HFF-Myc (cell line): ENCODE results near the gene SRRT.
A peak's percentile ranks its signal among the peaks of the same experiment; 100 is the strongest.

Source experiments
- DNase-seq: peaks from one replicate; pipeline ENCODE4 v3.0.0-alpha.2; 2011; ENCODE audit warnings: low read depth; ENCODE audit errors: extremely low read depth
- H3K4me3 ChIP-seq: replicated peaks from 2 replicates; pipeline ENCODE4 v1.5.1; 2011; ENCODE audit warnings: low read depth, mild to moderate bottlenecking, control low read depth, low read length
- TF ChIP-seq, protein P1 (sequence below): IDR thresholded peaks from 2 replicates; pipeline ENCODE4 v1.5.1; 2012; ENCODE audit warnings: mild to moderate bottlenecking, low read depth, low read length, control low read depth; ENCODE audit errors: missing control alignments

SRRT gene

DNA sequence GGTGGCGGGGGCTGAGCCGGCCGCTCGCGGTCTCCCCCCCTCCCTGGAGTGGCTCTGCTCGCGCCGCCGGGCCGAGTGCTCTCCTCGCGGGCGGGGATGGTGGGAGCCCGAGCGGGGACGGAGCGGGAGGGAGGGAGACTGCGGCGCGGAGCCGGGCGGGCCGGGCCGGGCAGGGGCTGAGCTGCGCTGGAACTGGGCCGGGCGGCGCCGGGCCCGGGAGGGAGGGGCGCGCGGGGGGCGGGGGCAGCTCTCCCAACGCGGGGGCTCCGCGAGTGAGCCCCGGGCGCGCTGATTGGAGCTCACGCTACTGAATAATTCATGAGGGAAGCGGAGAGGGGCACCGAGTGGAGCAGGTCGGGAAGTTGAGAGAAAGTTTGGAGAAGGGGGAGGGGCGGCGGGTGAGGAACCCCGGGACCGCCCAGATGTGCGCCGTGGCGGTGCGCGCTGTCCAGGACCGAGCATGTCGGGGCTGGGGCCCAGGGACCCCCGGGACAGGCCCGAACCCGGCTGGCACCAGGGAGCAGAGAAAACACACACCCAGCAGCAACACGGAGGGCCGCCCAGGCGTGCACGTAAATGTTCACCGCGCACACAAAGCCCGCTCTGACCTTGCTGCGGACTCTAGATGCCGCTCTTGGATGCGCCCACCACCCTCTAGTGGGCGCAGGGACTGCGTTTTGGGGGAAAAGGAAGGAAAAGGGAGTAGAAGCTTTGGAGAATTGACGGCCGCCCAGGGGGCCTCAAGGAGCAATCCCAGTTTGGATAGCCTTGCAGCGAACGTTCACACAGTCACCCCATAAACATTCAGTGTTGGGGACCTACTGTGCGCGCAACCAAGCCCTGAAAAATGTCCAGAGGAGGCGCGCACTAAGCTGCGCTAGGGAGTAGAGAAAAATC is 47.3 kb upstream of the SRRT start, which contains the start of gene EPHB4:
Gene EPHB4 (minus strand): TSS at position 194 of the 897 bp plus-strand sequence. CDS start 493 bp downstream, outside the sequence.
- H3K4me3 ChIP-seq = peak within 1 kb of the TSS; percentile 94
- peak; percentile 56 for DNase-seq
- TF ChIP-seq, protein P1, sequence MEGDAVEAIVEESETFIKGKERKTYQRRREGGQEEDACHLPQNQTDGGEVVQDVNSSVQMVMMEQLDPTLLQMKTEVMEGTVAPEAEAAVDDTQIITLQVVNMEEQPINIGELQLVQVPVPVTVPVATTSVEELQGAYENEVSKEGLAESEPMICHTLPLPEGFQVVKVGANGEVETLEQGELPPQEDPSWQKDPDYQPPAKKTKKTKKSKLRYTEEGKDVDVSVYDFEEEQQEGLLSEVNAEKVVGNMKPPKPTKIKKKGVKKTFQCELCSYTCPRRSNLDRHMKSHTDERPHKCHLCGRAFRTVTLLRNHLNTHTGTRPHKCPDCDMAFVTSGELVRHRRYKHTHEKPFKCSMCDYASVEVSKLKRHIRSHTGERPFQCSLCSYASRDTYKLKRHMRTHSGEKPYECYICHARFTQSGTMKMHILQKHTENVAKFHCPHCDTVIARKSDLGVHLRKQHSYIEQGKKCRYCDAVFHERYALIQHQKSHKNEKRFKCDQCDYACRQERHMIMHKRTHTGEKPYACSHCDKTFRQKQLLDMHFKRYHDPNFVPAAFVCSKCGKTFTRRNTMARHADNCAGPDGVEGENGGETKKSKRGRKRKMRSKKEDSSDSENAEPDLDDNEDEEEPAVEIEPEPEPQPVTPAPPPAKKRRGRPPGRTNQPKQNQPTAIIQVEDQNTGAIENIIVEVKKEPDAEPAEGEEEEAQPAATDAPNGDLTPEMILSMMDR = peak; percentile 66

DNA sequence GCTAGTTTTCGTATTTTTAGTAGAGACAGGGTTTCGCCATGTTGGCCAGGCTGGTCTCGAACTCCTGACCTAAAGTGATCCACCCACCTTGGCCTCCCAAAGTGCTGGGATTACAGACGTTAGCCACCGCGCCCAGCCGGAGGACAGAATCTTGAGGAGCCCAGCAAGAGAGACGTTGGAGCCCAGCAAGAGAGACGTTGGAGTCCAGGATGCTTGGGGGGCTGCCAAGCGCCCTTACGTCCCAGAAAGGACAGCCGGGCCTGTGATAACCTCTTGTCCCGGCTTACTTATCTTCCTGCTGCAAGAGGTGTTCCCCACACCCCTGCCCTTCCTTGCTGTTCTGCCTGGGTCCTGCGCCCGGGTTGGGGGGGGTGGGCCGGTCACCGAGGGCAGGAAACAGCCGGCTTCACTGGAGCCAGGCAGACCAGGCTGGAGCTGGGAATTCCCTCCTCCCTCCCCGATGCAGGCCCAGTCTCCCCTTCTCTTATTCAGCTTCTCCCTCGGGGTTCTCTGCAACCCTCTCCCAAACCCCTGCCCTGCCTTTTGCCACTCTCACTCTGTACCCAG is 45.7 kb upstream of the SRRT start:
- H3K4me3 ChIP-seq = no peak overlapping the region
- no peak for DNase-seq

DNA sequence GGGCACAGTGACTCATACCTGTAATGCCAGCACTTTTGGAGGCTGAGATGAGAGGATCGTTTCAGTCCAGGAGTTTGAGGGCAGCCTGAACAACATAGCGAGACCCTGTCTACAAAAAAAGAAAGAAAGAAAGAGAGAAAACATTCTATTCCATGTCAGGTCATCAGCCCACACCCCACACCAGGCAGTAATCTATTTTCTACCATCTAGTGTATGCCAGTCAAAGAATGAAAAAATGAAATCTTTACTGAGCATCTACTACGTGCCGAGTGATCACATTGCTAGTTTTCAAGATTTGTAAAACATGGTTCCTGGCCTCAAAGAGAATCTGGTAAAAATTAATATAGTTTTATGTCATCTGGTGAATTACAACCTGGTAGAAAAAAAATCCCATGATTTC is 44.5 kb upstream of the SRRT start:
- no peak overlapping the region for H3K4me3 ChIP-seq
- no peak for DNase-seq
- TF ChIP-seq, protein P1 = no peak

More for the DNA sequence above, 45.7 kb upstream of the SRRT start:
- TF ChIP-seq, protein P1 = no peak

DNA sequence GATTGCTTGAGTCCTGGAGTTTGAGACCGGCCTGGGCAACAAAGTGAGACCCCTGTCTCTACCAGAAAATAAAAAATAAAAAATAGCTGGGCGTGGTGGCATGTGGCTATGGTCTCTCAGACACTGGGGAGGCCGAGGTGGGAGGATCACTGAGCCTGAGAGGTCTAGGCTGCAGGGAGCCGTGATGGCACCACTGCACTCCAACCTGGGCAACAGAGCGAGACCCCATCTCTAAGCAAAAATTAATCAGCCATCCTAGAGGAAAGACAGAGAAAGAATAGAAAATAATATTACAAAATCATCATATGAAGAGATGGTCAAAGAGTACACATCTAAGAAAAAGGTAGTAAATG is 42.6 kb upstream of the SRRT start:
- TF ChIP-seq, protein P1 = no peak
- no peak overlapping the region for H3K4me3 ChIP-seq
- no peak for DNase-seq

DNA sequence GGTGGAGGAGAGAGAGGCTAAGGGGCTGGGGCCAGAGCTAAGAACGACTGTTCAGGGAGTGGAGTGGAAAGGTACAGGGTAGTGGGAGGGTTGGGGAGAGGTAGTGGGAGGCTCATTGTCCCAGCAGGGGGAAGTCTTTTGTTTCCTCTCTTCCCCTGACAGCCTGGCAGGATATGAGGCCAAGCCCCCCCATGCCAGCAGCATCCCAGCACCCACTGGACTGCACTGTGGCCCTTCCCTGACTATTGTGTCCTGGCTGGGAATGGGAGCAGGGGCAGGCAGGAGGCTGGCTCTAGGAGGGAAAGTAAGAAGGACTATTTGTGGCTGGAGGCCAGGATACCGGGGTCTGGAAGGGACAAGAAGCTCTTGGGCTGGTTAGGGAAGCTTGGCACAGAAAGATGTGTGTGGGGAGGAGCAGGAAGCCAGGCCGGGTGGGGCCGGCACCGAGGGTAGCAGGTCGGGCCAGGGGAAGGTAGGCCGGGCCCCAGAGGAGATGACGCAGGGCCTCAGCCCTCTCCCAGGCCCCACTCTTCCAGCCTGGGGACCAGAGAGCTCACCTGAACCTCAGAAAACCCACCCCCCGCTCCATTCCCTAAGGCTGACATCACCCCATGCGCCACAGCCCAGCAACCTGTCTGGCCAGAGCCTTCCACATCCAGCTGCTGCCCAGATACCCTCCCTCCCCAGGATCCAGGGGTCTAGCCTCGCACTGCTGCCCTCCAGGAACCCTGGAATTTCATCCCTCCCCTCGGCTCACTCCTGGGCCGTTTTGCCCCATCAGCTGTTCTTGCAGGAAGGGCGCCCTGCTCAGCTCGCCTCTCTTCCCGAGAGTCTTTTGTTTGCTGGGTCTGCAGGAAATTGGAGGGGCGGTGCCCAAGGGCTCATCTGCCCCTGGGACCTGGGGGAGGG is 38.7 kb upstream of the SRRT start:
- TF ChIP-seq, protein P1 = no peak
- DNase-seq = no peak
- H3K4me3 ChIP-seq = no peak overlapping the region

DNA sequence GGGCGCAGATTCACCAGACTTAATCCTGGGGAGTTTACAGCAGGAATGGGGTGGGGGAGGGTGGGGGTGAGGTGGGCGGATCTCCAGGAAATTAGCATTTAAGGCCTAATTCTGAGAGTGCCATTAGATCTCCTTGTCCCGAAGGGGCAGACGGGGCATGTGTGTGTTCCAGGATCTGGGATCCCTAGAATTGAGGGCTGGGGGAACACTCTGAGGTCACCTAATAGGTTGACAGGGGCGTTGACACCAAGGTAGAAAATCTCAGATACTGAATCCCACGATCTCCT is 38.1 kb upstream of the SRRT start:
- H3K4me3 ChIP-seq = peak overlapping the region; percentile 21; the same call in 1 of the 2 replicates
- TF ChIP-seq, protein P1 = no peak
- DNase-seq = no peak
